ENCODE data around the gene COBLL1. TPM values are rescaled to one million over a fixed set of nuclear protein-coding genes. Genes with fewer than 3 reads are reported as not detected.
"Not testable (repeated sequence)": the region's sequence is repeated elsewhere in the genome, so short reads cannot be mapped to it uniquely, and the experiment has no call there.

The COBLL1 gene
- total RNA-seq, 2 donors from 2014 or later, result 16.5 to 17.3 TPM

GRCh38 chr2:164867779-164868397, 26.3 kb upstream of the COBLL1 start:
- no peak overlapping the region for H3K9ac ChIP-seq (ENCODE audit: extremely low read depth, low read length, poor library complexity, severe bottlenecking)
- H3K9me3 Mint-ChIP-seq, result no peaks in the 10 kb centered on the region
- H3K27me3 Mint-ChIP-seq (ENCODE audit: insufficient read depth), result no peaks in the 10 kb centered on the region
- no peaks in the 10 kb centered on the region for H3K36me3 Mint-ChIP-seq (ENCODE audit: low read depth)
- peaks cover 4% of the 10 kb centered on the region for H3K4me1 Mint-ChIP-seq
- no peaks in the 10 kb centered on the region for H3K4me1 ChIP-seq (ENCODE audit: control insufficient read depth, insufficient read depth, low read length)
- H3K27me3 ChIP-seq (ENCODE audit: control insufficient read depth, insufficient read depth, low read length, poor library complexity, severe bottlenecking), result no peaks in the 10 kb centered on the region
- no peak overlapping the region for H3K4me3 ChIP-seq (ENCODE audit: low read length)
- no peak overlapping the region for H3K27ac ChIP-seq (ENCODE audit: low read depth, low read length)
- no peak for TF ChIP-seq CTCF (conservative IDR thresholded peaks at IDR 0.05)
- H3K27ac Mint-ChIP-seq, result no peak overlapping the region
- H3K36me3 ChIP-seq (ENCODE audit: control insufficient read depth, insufficient read depth, low read length), result no peaks in the 10 kb centered on the region
- H3K4me3 Mint-ChIP-seq, result no peak overlapping the region
- H3K9me3 ChIP-seq (ENCODE audit: control insufficient read depth, low read length), result no peaks in the 10 kb centered on the region
- DNase-seq, result no peak
- 59% methylated on average over 3 of the region's 3 CpGs; no CpG with 5 or more reads in 1 of the 2 experiments for WGBS, 2 experiments (ENCODE audit: insufficient coverage in 1 of 2, insufficient read length in 1 of 2)

GRCh38 chr2:164866381-164866780, 24.8 kb upstream of the COBLL1 start:
- not testable (repeated sequence) for H3K36me3 Mint-ChIP-seq (ENCODE audit: low read depth); H3K27me3 ChIP-seq (ENCODE audit: control insufficient read depth, insufficient read depth, low read length, poor library complexity, severe bottlenecking); H3K4me3 Mint-ChIP-seq; DNase-seq; H3K27ac Mint-ChIP-seq; H3K36me3 ChIP-seq (ENCODE audit: control insufficient read depth, insufficient read depth, low read length); H3K4me1 ChIP-seq (ENCODE audit: control insufficient read depth, insufficient read depth, low read length); H3K4me1 Mint-ChIP-seq; H3K27me3 Mint-ChIP-seq (ENCODE audit: insufficient read depth); H3K9ac ChIP-seq (ENCODE audit: extremely low read depth, low read length, poor library complexity, severe bottlenecking); H3K27ac ChIP-seq (ENCODE audit: low read depth, low read length); H3K9me3 Mint-ChIP-seq; H3K9me3 ChIP-seq (ENCODE audit: control insufficient read depth, low read length); H3K4me3 ChIP-seq (ENCODE audit: low read length)
- WGBS, 2 experiments (ENCODE audit: insufficient coverage in 1 of 2, insufficient read length in 1 of 2), result 93% methylated on average over 1 of the region's 1 CpG; no CpG with 5 or more reads in 1 of the 2 experiments

GRCh38 chr2:164860694-164861042, 19.0 kb upstream of the COBLL1 start:
- H3K9ac ChIP-seq (ENCODE audit: extremely low read depth, low read length, poor library complexity, severe bottlenecking), result no peak overlapping the region
- H3K4me1 ChIP-seq (ENCODE audit: control insufficient read depth, insufficient read depth, low read length), result no peaks in the 10 kb centered on the region
- no peak for DNase-seq
- Mint-ChIP-seq H3K36me3 (ENCODE audit: low read depth) (no peaks in the 10 kb centered on the region), H3K4me1 (peaks cover 2% of the 10 kb centered on the region), H3K27me3 (ENCODE audit: insufficient read depth) (no peaks in the 10 kb centered on the region), H3K4me3 (no peak overlapping the region), H3K27ac (no peak overlapping the region), H3K9me3 (no peaks in the 10 kb centered on the region)
- no peak overlapping the region for H3K4me3 ChIP-seq (ENCODE audit: low read length)
- no peaks in the 10 kb centered on the region for H3K9me3 ChIP-seq (ENCODE audit: control insufficient read depth, low read length)
- no peaks in the 10 kb centered on the region for H3K27me3 ChIP-seq (ENCODE audit: control insufficient read depth, insufficient read depth, low read length, poor library complexity, severe bottlenecking)
- H3K27ac ChIP-seq (ENCODE audit: low read depth, low read length), result no peak overlapping the region
- no peaks in the 10 kb centered on the region for H3K36me3 ChIP-seq (ENCODE audit: control insufficient read depth, insufficient read depth, low read length)
- no peak for TF ChIP-seq CTCF (conservative IDR thresholded peaks at IDR 0.05)

GRCh38 chr2:164859906-164860693, 18.5 kb upstream of the COBLL1 start:
- H3K27ac ChIP-seq (ENCODE audit: low read depth, low read length); H3K9ac ChIP-seq (ENCODE audit: extremely low read depth, low read length, poor library complexity, severe bottlenecking); H3K36me3 ChIP-seq (ENCODE audit: control insufficient read depth, insufficient read depth, low read length); H3K27me3 ChIP-seq (ENCODE audit: control insufficient read depth, insufficient read depth, low read length, poor library complexity, severe bottlenecking); H3K27ac Mint-ChIP-seq; H3K4me1 Mint-ChIP-seq; H3K9me3 ChIP-seq (ENCODE audit: control insufficient read depth, low read length); H3K36me3 Mint-ChIP-seq (ENCODE audit: low read depth); H3K4me3 Mint-ChIP-seq; H3K4me3 ChIP-seq (ENCODE audit: low read length); H3K4me1 ChIP-seq (ENCODE audit: control insufficient read depth, insufficient read depth, low read length); H3K27me3 Mint-ChIP-seq (ENCODE audit: insufficient read depth); H3K9me3 Mint-ChIP-seq; DNase-seq: not testable (repeated sequence)
- WGBS, 2 experiments (ENCODE audit: insufficient coverage in 1 of 2, insufficient read length in 1 of 2), result 87 to 100% methylated on average over 1 to 4 of the region's 4 CpGs

Data from endodermal cell (in vitro differentiated cells).